NCI-H1694 (cell line): Measurements from ENCODE around the gene PAX6.

ENCODE experiments used
- DNase-seq: peaks from one replicate; lab custom pipeline; 2025; lab: John Stamatoyannopoulos, UW

The PAX6 gene

GRCh38 chr11:31822175-31822926 lies 11.2 kb upstream of the PAX6 start:
- no peak for DNase-seq

- DNase-seq = no peak
Measured at GRCh38 chr11:31821766-31822165, 10.6 kb upstream of the PAX6 start.

- no peak for DNase-seq
Measured at GRCh38 chr11:31821235-31821764, 10.2 kb upstream of the PAX6 start.

GRCh38 chr11:31820438-31820818 lies 9.3 kb upstream of the PAX6 start:
- DNase-seq = no peak

- DNase-seq = no peak
Measured at GRCh38 chr11:31819621-31820437, 8.7 kb upstream of the PAX6 start.

GRCh38 chr11:31818874-31819331 lies 7.8 kb upstream of the PAX6 start:
- DNase-seq = no peak

GRCh38 chr11:31818425-31818755 lies 7.3 kb upstream of the PAX6 start:
- DNase-seq = no peak

GRCh38 chr11:31817621-31818424 lies 6.7 kb upstream of the PAX6 start:
- no peak for DNase-seq

- peak; percentile 51 for DNase-seq
Measured at GRCh38 chr11:31817054-31817620, 6.0 kb upstream of the PAX6 start.

GRCh38 chr11:31816468-31817053 lies 5.4 kb upstream of the PAX6 start:
- DNase-seq = peak; percentile 51

- DNase-seq = peak; percentile 63
Measured at GRCh38 chr11:31815711-31816467, 4.8 kb upstream of the PAX6 start.

- DNase-seq = no peak
Measured at GRCh38 chr11:31814176-31814868, 3.2 kb upstream of the PAX6 start.

GRCh38 chr11:31813391-31814175 lies 2.5 kb upstream of the PAX6 start:
- peak; percentile 69 for DNase-seq

- peak; percentile 35 for DNase-seq
Measured at GRCh38 chr11:31812383-31813381, 1.6 kb upstream of the PAX6 start.

- no peak for DNase-seq
Measured at GRCh38 chr11:31809857-31810778, 1.0 kb downstream of the PAX6 start.

- no peak for DNase-seq
Measured at GRCh38 chr11:31809541-31809856, 1.6 kb downstream of the PAX6 start.
